ENCODE data around the gene CA5A.
"Not testable (repeated sequence)": the region's sequence is repeated elsewhere in the genome, so short reads cannot be mapped to it uniquely, and the experiment has no call there.

CA5A gene

DNA sequence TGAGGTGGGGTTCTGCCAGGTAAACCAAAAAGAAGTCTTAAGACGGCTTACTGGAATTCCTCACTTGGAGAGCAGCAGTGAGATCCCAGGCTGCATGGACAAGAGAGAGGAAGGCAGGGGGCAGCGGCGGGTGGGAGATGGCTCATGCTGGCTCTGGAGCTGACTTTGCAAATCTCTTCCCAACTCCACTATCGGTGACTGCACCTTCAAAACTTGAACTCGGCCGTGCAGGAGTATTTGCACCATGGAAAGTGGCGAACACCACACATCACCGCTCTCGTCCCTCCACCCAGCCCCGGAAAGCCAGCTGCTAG lies 16.7 kb downstream of the CA5A start:
- DNase-seq, result no peak

DNA sequence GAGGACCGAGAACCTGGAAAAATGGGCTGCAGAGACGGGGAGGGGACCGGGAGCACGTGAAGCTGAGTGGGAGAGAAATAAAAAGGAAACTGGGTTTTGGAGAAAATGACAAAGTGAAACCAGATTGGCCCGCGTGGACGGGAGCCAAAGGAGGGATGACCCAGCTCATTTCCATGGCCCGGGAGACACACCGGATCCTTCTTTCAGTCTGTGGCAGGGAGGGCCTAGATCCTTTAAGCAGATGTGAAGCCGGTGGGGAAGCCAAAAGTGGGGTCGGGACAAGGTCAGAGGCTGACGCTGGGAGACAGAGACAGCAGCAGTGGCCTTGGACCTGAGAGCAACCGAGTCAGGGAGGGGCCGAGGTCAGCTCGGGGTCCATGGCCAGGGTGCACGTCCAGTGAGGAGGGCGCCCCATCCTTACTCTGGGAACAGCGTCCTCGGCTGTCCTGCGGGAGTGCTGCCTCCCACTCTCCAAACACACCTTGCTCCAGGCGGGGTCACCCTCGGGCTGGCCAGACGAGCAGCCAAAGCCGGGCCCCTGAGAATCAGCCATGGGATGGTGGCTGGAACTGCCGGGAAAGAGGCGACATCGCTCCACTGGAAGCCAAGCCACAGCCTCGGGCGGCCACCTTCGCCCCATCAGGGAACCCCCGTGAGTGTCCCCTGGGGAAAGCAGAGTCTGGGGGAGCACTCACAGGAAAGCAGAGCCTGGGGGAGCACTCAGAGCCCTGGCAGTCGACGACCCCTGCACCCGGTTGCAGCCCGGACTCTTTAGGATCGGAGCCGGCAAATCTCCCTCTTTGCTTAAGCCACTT lies 17.3 kb downstream of the CA5A start:
- DNase-seq, result no peak

DNA sequence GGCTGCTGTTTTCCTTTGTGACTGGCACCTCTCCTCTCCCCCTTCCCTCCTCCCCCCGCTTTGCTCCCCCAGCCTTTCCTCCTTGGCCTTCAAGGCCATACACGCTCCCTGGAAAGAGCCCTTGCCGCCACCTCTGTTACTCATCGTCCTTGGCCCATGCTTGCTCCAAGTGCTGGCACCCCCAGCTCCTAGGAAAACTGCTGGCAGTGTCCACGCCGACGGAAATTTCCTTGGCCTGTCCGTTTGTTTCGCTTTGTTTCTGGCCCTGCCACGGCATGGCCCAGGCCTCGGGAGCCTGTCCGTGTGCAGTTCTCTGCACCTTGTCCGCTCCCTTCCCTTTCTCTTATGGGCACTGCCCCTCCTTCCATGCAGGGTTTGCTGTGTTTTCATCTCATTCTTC lies 18.0 kb downstream of the CA5A start:
- DNase-seq, result no peak

DNA sequence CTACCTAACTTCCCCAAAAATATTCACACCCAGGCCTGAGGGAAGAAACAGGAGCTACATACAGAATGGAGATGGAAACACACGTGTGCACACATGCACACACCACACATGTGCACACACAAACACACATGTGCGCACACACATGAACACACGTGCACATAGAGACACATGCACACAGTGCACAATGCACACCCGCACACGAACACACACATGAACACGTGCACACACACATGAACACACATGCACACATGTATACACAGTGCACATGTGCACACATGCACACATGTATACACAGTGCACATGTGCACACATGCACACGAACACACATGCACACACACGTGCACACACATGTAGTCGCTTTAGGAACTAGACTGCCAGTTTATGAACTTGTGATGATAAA lies 18.8 kb downstream of the CA5A start:
- DNase-seq, result no peak

DNA sequence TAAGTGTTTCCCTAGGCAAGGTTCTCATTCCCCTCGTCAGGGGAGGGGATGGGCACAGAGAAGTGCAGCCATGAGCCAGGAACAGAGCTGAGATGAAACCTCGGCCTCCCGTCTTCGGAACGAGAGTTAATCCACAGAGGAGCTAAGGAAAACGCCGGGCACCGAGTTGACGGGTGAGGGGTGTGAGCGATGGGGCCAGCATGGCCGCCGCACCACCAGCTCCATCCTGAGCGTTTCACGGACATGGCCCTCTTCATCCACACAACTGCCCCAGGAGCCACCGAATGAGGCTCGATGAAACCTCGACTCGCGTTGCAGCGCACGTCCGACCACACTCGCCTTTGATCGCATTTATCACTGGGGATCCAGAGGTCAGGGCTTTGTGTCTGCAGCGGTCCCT lies 21.5 kb downstream of the CA5A start:
- no peak for DNase-seq

DNA sequence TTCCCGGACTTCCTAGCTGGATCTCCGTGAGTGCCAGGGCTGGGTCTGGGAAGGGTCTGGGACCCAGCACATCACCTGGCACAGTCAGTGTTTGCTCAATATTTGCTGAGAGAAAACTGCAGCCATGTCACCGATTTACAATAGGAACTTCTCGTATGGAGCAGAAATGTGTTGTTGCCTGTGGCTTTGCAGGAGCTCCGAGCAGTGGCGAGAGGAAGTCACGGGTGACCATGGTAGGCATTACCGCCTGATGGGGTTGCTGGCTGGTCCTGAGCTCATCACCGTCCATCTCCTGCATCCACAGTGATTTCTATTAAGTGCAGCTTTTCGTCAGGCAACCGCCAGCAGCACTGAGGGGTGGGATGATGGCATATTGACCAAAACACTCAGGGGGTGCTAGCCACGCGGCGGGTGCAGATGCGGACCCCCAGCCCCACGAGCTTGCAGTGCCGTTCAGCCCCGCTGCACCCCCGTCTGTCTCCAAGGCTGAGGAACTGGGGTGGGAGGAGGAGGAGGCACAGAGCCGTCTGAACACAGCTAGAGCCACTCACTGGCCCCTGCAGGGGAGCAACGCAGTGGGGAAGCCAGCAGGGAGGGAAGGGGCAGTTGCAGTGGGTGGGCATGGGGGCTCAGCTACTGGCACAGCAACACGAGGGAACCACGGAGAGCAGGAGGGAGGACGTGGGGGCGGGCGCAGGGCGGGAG lies 22.2 kb downstream of the CA5A start:
- not testable (repeated sequence) for DNase-seq

DNA sequence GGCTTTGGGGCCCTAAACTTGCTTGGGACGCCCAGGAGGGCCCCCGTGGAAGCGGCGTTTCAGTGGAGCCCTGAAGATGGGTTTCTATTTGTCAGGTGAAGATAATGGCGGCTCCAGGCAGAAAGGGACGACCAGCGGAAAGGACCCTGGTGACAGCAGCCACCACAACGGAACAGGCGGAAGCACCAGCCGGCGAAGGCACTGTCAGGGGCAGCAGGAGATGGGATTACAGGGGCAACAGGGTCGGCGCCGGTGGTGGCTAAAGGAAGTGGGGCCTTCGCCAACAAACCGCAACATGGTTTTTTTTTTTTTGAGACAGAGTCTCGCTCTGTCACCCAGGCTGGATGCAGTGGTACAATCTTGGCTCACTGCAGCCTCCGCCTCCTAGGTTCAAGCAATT lies 23.6 kb downstream of the CA5A start:
- not testable (repeated sequence) for DNase-seq

DNA sequence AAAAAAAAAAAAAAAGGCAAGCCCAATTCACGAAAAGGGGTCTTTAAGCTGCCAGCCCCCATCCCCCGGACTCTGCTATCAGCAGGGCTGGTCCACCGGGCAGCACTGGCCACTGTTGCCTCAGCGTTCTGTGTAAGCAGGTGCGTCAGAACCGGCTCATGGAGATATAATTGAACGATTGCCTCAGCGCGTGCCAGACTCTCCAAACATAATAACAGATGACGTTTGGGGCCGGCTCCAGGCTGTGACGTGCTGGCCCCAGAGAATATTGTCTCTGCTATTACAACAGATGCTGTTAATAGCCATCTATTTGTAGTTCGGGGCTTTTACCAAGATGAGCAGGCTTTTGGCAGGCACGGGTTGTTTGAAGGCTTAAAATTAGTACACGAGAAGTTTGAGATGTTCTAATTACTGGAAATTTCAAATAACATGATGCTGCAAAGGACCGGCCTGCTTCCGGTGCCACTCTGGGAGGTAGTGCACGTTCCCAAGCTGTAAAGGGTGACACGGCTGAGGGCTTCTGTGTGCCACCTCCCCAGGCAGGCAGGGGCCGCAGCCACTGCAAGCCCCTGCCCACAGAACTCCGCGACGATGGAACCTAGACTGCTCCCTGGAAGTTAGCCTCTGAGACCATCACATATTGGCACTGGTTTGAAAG lies 25.1 kb downstream of the CA5A start:
- DNase-seq, result not testable (repeated sequence)

DNA sequence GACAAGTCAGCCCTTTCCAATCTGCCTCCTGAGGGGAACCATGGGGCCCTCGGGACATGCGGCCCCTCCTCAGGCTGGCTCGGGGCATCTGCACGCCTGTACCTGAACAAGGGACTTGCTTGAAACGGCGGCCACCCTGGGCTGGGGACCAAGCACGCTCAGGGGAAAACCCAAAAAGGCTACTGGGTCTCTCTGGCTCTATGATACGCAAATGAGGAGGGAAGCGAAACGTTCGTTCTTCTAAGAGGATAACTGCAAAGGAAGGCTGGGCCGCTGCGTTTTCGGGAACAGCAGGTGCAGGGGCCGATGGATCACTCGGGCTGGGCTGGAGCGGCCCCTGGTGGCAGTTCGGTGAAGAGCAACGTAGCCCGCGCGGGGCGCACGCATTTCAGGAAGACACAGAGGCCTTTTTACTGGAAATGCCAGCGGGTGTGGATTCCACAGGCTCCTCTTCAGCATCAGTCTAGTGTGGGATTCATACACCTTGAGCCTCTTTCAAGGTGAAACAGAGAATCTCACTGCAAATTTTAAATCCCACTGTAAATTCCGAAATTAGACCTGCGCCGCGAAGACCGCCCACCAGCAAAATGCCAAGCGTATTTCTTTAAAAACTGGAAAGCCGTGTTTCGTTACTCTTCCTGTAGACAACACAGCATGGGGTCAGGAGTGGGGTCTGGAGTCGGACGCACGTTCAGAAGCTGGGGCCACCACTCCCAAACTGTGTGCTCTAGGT lies 27.0 kb downstream of the CA5A start:
- DNase-seq, result peak; percentile 63

DNA sequence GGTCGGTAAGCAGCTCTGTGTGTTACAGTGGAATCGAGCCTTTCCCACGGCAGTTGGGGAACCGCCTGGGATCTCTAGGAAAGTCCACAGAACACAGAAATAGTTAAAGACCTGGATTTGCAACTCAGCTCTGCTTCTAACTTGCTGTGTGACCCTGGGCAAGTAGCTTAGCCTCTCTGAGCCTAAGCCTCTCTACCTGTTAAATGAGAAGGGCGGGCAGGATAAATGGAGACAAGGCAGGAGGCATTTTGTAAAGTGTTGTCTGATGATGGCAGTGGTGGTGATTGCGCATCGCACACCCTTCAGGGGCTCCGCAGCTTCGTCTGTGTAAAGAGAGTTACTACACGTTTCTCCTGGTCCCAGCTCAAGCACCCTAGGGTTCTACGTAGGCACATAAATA lies 28.2 kb downstream of the CA5A start:
- not testable (repeated sequence) for DNase-seq

DNA sequence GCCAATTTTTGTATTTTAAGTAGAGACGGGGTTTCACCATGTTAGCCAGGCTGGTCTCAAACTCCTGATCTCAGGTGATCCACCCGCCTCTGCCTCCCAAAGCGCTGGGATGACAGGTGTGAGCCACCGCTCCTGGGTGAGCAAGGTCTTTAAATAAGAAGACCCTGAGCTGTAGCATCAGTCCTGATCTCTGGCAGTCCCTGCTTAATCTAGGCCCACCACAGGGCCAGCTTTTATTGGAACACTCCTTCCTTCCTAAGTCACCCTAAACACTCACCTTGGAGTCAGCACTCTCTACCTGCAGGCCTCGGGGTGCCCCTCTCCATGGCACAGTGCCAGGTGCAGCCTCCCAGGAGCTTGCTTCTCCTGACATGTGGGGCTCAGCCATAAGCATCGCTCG lies 30.8 kb downstream of the CA5A start:
- DNase-seq, result not testable (repeated sequence)

DNA sequence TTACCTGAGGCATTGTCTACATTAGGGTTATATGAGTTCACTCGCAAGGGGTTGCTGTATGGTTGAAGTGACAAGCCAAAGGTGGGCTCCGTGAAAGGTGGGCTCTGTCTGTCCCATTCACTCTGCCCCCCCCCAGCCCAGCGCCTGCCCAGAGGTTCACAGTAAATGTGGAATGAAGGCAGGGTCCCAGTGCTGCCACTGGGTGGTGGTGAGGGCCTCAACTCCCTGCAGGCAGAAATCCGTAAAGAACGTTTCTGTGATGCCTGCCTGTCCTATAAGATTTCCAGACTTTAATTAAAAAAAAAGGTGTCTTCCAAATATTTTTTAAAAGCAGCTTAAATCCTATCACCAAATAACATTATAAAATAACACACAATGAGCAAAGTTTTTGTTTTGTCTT lies 31.4 kb downstream of the CA5A start:
- not testable (repeated sequence) for DNase-seq

DNA sequence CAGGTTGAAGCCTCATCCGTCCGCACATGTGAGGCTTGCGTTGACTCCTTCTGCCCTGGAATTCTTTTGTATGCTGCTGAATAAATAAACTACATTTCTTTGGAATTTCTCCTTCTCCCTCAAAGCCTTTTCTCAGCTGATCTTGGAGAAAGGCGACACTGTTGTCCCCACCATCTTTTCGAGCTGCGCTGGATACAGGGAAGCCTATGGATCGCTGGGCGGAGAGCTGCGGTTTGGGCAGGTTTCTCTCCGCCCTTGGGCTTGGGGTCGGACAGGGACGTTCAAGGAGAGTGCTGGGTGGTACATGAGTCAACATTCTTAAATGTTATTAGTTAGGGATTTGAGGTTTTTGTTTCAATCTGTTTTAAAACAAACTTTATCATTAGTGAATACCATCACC lies 35.8 kb downstream of the CA5A start:
- not testable (repeated sequence) for DNase-seq

DNA sequence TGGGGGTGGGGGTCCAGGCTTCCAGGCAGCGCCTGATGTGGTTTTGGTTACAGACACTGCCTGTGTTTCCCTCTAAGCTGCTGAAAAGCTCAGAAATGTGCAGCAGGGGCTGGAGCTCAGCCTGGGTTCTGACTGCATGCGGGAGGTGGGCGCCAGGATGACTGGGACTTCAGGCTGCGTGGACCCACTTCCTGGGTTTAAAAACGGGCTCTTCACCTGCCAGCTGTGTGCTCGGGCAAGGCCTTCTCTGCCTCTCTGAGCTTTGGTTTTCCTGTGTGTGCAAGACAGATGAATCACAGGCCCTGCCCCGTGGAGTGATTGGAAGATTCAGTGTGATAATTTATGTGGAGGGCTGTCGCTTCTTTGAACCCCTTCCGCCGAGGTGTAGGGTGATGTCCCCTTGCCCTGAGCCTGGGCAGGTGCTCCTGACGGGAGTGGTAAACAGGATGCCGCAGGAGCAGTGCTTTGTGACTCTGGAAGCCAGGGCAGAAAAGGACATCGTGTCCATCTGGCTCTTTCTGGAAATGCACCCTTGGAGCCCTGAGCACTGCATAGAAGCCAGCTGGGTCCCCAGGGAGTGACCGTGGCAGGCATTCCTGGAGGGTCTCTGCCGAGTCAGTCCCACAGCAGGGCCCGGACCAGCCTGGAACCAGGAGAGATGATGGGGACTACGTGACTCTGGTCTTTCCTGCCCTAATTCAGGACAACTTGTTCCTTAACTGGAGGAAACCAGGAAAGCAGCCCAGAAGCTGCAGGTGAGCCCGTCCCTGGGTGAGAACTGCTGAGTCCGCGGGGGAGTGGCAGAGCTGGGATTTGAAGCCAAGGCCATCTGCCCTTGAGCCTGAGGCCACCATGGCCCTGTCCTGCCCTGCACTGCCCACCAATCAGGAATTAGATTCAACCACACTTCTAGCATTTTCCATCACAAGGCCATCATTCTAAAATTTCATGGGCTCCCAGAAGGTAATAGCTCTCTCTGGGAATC lies 38.5 kb downstream of the CA5A start:
- DNase-seq, result no peak

DNA sequence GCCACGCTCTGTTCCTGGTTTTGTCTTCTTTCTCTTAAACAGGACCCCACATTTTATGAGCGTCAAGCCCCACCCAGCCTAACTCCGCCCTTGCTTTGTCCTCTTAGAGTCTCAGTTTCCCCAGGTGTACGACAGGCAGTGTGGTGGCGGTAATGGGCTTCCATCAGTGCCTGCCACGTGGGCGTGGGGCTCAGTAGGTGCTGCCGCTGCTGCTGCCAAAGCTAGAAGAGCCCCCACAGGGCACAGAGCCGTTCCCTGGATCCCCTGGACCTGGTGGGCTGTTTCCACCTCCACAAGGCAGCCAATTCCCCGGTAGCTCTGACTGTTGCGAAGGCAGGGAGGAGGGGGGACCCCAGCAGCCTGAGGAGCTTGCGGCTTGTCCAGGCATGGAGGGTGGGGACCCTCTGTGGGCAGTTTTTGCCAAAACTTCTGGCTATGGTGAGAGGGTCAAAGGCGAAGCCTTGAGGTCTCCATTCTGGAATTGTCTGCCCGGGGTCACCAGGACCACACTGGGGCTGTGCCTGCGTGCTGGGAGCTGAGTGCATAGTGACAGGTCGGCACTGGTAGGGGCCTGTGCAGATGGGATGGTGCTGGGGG lies 39.3 kb downstream of the CA5A start:
- DNase-seq, result not testable (repeated sequence)

DNA sequence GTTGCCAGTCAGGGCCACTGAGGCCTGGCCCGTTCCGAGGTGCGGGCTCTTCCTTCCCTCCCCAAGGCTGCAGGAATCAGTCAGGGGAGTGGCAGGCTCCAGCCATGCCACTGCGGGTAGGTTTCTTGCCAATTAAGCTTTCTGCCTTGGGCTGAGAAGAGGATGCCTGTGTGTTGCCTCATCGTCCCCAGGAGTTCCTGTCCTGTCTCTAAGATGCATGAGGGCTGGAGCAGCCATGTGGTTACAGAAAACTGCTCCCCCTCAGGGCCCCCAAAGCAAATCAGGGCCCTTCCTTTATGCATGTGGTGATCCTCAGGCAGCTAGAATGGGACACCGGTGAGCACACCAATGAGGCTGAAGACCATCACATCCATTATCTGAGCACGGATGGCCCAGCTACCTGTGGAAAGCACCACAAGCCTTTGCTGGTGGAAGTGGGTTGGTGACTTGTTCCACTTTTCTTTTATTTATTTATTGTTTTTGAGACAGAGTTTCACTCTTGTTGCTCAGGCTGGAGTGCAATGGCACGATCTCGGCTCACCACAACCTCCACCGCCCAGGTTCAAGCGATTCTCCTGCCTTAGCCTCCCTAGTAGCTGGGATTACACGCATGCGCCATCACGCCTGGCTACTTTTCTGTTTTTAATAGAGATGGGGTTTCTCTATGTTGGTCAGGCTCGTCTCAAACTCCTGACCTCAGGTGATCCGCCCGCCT lies 40.0 kb downstream of the CA5A start:
- DNase-seq, result not testable (repeated sequence)

DNA sequence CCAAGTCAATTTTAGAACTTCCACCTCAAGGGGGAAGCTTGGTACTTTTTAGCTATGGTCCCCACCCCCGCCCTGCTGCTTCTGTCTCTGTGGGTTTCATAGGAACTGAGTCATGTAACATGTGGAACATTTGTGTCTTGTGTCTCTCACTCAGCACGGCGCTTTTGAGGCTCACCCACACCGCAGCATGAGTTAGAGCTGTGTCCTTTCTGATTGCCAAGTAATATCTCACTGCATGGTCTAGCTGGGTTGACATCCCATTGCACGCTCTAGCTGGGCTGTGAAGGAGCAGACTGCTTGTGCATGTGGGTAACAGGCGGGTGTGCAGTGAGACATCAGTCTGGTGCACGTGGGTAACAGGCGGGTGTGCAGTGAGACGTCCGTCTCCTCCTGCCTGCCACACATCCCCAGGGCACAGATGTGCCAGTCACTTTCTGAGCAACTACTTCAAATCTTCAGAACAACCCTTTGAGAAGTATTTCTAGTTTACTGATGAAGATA lies 40.6 kb downstream of the CA5A start:
- DNase-seq, result peak; percentile 48

DNA sequence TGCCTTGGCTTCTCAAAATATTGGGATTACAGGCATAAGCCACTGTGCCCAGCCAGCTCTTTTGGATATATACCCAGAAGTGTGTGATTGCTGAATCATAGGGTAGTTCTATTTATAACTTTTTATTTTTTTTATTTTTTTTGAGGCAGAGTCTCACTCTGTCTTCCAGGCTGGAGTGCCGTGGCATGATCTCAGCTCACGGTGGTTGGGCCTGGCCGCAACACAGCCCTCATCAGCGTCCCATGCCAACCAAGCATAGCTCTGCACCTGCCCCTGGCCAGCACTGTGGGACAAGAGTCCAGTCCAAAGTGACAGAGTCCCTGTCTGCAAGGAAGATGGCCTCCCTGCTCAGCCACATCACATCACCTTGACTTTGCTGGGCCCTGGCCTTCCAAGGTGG lies 42.3 kb downstream of the CA5A start:
- DNase-seq, result not testable (repeated sequence)

DNA sequence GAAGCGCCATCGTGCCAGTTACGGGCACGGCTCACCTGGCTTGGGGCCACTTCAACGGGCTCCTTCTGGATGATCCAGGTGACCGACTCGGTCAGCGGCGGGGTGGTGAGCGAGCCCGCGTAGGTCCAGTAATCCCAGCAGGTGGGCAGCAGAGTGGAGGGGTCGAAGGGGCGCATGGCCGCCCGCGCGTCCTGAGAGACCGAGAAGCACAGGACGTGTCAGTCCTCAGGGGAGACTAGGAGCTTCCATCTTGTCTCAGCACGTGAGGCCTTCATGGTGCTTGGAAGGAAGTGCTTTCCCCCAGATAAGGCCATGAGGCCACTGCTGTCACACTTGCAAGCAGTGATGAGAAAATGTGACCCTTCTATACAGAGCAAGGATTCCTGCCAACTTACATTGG lies 44.6 kb downstream of the CA5A start:
- no peak for DNase-seq

DNA sequence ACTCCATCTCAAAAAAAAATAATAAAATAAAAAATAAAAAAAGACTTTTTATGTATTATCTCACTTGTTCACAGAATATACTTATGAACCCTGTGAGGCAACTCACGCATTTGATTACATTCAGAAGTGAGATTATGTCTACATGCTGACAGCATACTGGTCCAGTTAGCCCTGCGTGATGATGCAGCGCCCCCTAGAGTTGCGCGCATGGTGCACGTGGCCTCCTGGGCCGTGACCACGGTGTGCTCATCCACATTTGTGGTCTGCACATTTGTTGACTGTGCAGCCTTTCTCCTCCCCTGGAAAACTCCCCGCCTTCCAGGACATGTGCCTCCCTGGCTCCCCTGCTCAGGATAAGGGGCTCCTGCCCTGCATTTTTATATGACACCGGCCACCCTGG lies 46.6 kb downstream of the CA5A start:
- DNase-seq, result not testable (repeated sequence)

DNA sequence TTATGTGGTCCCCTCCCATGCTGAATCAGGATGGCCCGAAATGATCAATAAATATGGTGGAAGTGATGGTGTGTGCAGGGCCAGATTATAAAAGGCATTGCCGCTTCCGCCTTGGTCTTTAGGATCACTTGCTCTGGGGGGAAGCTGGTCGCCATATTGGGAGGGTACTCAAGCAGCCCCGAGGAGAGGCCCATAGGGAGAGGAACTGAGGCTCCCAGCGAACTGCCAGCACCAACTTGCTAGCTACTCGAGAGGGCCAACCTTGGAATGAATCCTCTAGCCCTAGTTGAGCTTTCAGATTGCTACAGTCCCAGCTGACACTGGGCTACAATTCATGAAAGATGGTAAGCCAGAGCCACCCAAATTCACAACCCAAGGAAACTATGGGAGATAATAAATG lies 48.0 kb downstream of the CA5A start:
- not testable (repeated sequence) for DNase-seq
